H9 (cell line): Measurements from ENCODE around the gene ITIH4. TPM values are rescaled to one million over a fixed set of nuclear protein-coding genes. Genes with fewer than 3 reads are reported as not detected.

Source experiments
- DNase-seq: peaks from one replicate; pipeline ENCODE4 v3.0.0-alpha.2; 2017
- H2AFZ ChIP-seq: one replicate; pipeline ENCODE4 v1.6.1; 2013; ENCODE audit warnings: mild to moderate bottlenecking, low read length, control low read depth, moderate library complexity
- H2AK5ac ChIP-seq: 2 replicates; pipeline ENCODE4 v1.6.1; 2013; ENCODE audit warnings: low read length, control low read depth, mixed read lengths; ENCODE audit not compliant: insufficient read length
- H2BK120ac ChIP-seq: one replicate; pipeline ENCODE4 v1.6.1; 2013; ENCODE audit warnings: low read depth, mild to moderate bottlenecking, low read length, control low read depth, inconsistent platforms; ENCODE audit not compliant: poor library complexity, severe bottlenecking
- H2BK12ac ChIP-seq: 2 replicates; pipeline ENCODE4 v1.6.1; 2013; ENCODE audit warnings: low read length, control low read depth, mixed read lengths, low read depth; ENCODE audit not compliant: insufficient read length
- H2BK15ac ChIP-seq: 2 replicates; pipeline ENCODE4 v1.6.1; 2013; ENCODE audit warnings: low read depth, low read length, control low read depth
- H2BK20ac ChIP-seq: one replicate; pipeline ENCODE4 v1.6.1; 2013; ENCODE audit warnings: low read depth, mild to moderate bottlenecking, low read length, control low read depth, inconsistent platforms; ENCODE audit not compliant: poor library complexity, severe bottlenecking
- H2BK5ac ChIP-seq: 2 replicates; pipeline ENCODE4 v1.6.1; 2013; ENCODE audit warnings: low read length, control low read depth, mixed read lengths; ENCODE audit not compliant: insufficient read length
- H3K14ac ChIP-seq: 2 replicates; pipeline ENCODE4 v1.6.1; 2013; ENCODE audit warnings: low read length, control low read depth; ENCODE audit not compliant: insufficient read depth
- H3K18ac ChIP-seq: 2 replicates; pipeline ENCODE4 v1.6.1; 2013; ENCODE audit warnings: low read depth, mild to moderate bottlenecking, mixed read lengths, low read length, control low read depth; ENCODE audit not compliant: insufficient read length
- H3K23ac ChIP-seq: 2 replicates; pipeline ENCODE4 v1.6.1; 2013; ENCODE audit warnings: low read length, control low read depth, mixed read lengths, low read depth; ENCODE audit not compliant: insufficient read length
- H3K23me2 ChIP-seq: 2 replicates; pipeline ENCODE4 v1.6.1; 2013; ENCODE audit warnings: low read depth, mild to moderate bottlenecking, mixed read lengths, low read length, control low read depth; ENCODE audit not compliant: insufficient read length, poor library complexity, severe bottlenecking
- H3K27ac ChIP-seq: 2 replicates; pipeline ENCODE4 v1.5.1; 2013; ENCODE audit warnings: low read length, control low read depth, mixed read lengths, low read depth; ENCODE audit not compliant: insufficient read length
- H3K27me3 ChIP-seq: 2 replicates; pipeline ENCODE4 v1.6.1; 2013; ENCODE audit warnings: low read length, control low read depth, inconsistent platforms; ENCODE audit not compliant: insufficient read depth
- H3K4ac ChIP-seq: 2 replicates; pipeline ENCODE4 v1.6.1; 2013; ENCODE audit warnings: low read depth, mild to moderate bottlenecking, control low read depth, inconsistent platforms, low read length, moderate library complexity
- H3K4me1 ChIP-seq: 2 replicates; pipeline ENCODE4 v1.6.1; 2013; ENCODE audit warnings: low read length, control low read depth, inconsistent platforms; ENCODE audit not compliant: insufficient read depth
- H3K4me2 ChIP-seq: 2 replicates; pipeline ENCODE4 v1.6.1; 2013; ENCODE audit warnings: low read length, control low read depth, mixed read lengths; ENCODE audit not compliant: insufficient read length, insufficient read depth
- H3K56ac ChIP-seq: 2 replicates; pipeline ENCODE4 v1.6.1; 2013; ENCODE audit warnings: low read depth, mild to moderate bottlenecking, mixed read lengths, low read length, control low read depth; ENCODE audit not compliant: insufficient read length
- H3K79me1 ChIP-seq: 2 replicates; pipeline ENCODE4 v1.6.1; 2013; ENCODE audit warnings: low read depth, mild to moderate bottlenecking, moderate library complexity, low read length, control low read depth, inconsistent platforms; ENCODE audit not compliant: insufficient read depth, poor library complexity, severe bottlenecking
- H3K79me2 ChIP-seq: 2 replicates; pipeline ENCODE4 v1.6.1; 2013; ENCODE audit warnings: low read length, control low read depth, inconsistent platforms; ENCODE audit not compliant: insufficient read depth
- H3K9ac ChIP-seq: 2 replicates; pipeline ENCODE4 v1.6.1; 2013; ENCODE audit warnings: low read length, control low read depth, mixed read lengths; ENCODE audit not compliant: insufficient read length; ENCODE audit errors: extremely low read depth
- H3K9me3 ChIP-seq: one replicate; pipeline ENCODE4 v1.6.1; 2013; ENCODE audit warnings: low read depth, low read length, inconsistent platforms; ENCODE audit not compliant: control insufficient read depth
- H3T11ph ChIP-seq: one replicate; pipeline ENCODE4 v1.6.1; 2013; ENCODE audit warnings: mild to moderate bottlenecking, low read length, control low read depth, inconsistent platforms
- H4K20me1 ChIP-seq: one replicate; pipeline ENCODE4 v1.6.1; 2013; ENCODE audit not compliant: control insufficient read depth, insufficient read length, insufficient read depth
- H4K5ac ChIP-seq: 2 replicates; pipeline ENCODE4 v1.6.1; 2013; ENCODE audit warnings: low read depth, mild to moderate bottlenecking, mixed read lengths, low read length, control low read depth; ENCODE audit not compliant: insufficient read length
- H4K8ac ChIP-seq: replicated peaks from 2 replicates; pipeline ENCODE4 v1.6.1; 2013; ENCODE audit warnings: low read length, control low read depth, mixed read lengths, low read depth; ENCODE audit not compliant: insufficient read length
- H4K91ac ChIP-seq: 2 replicates; pipeline ENCODE4 v1.6.1; 2013; ENCODE audit warnings: low read depth, mild to moderate bottlenecking, moderate library complexity, mixed read lengths, low read length, control low read depth; ENCODE audit not compliant: insufficient read length
- H3K27ac Mint-ChIP-seq, 3 experiments: 2 replicates in 2 of 3; 3 replicates in 1 of 3; pipeline ENCODE4 v1.8.0; 2020 to 2021; ENCODE audit warnings: mixed read lengths in 3 of 3, mild to moderate bottlenecking in 1 of 3, moderate library complexity in 1 of 3
- H3K27me3 Mint-ChIP-seq: 2 replicates; pipeline ENCODE4 v1.8.0; 2021; ENCODE audit warnings: low read depth, mild to moderate bottlenecking, moderate library complexity, mixed read lengths
- H3K36me3 Mint-ChIP-seq, 3 experiments: 2 replicates in 2 of 3; 3 replicates in 1 of 3; pipeline ENCODE4 v1.8.0; 2020 to 2021; ENCODE audit warnings: low read depth in 3 of 3, mixed read lengths in 3 of 3; ENCODE audit not compliant: insufficient read depth in 1 of 3
- H3K4me1 Mint-ChIP-seq, 2 experiments: 2 replicates each; pipeline ENCODE4 v1.8.0; 2020; ENCODE audit warnings: mixed read lengths in 2 of 2
- H3K4me3 Mint-ChIP-seq, 2 experiments: 2 replicates in 1 of 2; 3 replicates in 1 of 2; pipeline ENCODE4 v1.8.0; 2020 to 2021; ENCODE audit warnings: mild to moderate bottlenecking in 2 of 2, mixed read lengths in 2 of 2, moderate library complexity in 1 of 2
- H3K9me3 Mint-ChIP-seq, 2 experiments: 2 replicates in 1 of 2; 3 replicates in 1 of 2; pipeline ENCODE4 v1.8.0; 2020; ENCODE audit warnings: mild to moderate bottlenecking in 2 of 2, mixed read lengths in 2 of 2, moderate library complexity in 1 of 2
- WGBS: extraction: QIAGEN DNeasy Blood & Tissue Kit; methylation state at CpG from one replicate; pipeline ENCODE4 v1.1.7; 2013; ENCODE audit warnings: missing lambda C conversion rate, low lambda C conversion rate, mixed read lengths; ENCODE audit not compliant: insufficient read length; ENCODE audit errors: extremely low coverage; 5-methylcytosine and 5-hydroxymethylcytosine counted together
- total RNA-seq: library from RNA; stranded (reverse); gene quantifications from 2 replicates; pipeline ENCODE4 v1.2.1, GENCODE V29; 2021
- TF ChIP-seq, protein P1 (sequence below): fragments of 200-600 bp; sonication (generic); conservative IDR thresholded peaks from 3 replicates; pipeline ENCODE4 v1.8.0; 2021; ENCODE audit warnings: antibody characterized with exemption, mild to moderate bottlenecking

Gene ITIH4
- total RNA-seq, 1 experiment from 2014 or later: 3.0 TPM

DNA sequence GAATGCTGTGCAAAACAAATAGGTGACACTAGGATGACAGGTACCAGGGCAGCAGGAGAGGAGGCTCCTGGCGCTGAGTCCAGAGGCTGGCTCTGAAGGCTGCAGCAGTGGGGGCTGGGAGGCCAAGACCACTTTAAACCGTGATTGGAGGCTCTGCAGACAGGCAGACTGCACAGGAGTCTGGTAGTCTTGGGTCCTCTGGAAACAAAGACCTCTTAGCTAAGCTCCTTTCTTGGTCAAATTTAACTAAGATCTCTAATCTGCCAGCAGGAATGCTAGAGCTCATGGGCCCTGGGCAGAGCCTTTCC, 8.8 kb upstream of the ITIH4 start:
- Histone ChIP-seq H2AK5ac (no peak overlapping the region), H3K79me1 (no peaks in the 10 kb centered on the region), H3K4ac (no peak overlapping the region), H2BK20ac (no peak overlapping the region), H2BK15ac (no peak overlapping the region), H2BK120ac (no peak overlapping the region), H2BK5ac (no peak overlapping the region), H4K91ac (no peak overlapping the region), H3K23me2 (no peaks in the 10 kb centered on the region), H3T11ph (no peak overlapping the region), H3K9me3 (no peaks in the 10 kb centered on the region), H4K20me1 (no peaks in the 10 kb centered on the region), H3K23ac (no peak overlapping the region), H3K56ac (no peak overlapping the region), H4K5ac (no peak overlapping the region), H2AFZ (no peak overlapping the region), H3K9ac (no peak overlapping the region), H3K27ac (no peak overlapping the region), H3K18ac (no peak overlapping the region), H3K27me3 (no peaks in the 10 kb centered on the region), H3K4me1 (no peaks in the 10 kb centered on the region), H4K8ac (no peak overlapping the region), H3K4me2 (no peak overlapping the region), H3K14ac (no peak overlapping the region), H3K79me2 (no peaks in the 10 kb centered on the region), H2BK12ac (no peak overlapping the region)
- Mint-ChIP-seq H3K27ac (no peak overlapping the region), H3K4me1 (peaks cover 6 to 20% of the 10 kb centered on the region in 2 experiments), H3K27me3 (no peaks in the 10 kb centered on the region), H3K36me3 (peaks cover 0 to 12% (median 3%) of the 10 kb centered on the region in 3 experiments; a peak in 6 of 7 replicates), H3K4me3 (no peak overlapping the region), H3K9me3 (no peaks in the 10 kb centered on the region)
- DNase-seq: no peak
- TF ChIP-seq, protein P1, sequence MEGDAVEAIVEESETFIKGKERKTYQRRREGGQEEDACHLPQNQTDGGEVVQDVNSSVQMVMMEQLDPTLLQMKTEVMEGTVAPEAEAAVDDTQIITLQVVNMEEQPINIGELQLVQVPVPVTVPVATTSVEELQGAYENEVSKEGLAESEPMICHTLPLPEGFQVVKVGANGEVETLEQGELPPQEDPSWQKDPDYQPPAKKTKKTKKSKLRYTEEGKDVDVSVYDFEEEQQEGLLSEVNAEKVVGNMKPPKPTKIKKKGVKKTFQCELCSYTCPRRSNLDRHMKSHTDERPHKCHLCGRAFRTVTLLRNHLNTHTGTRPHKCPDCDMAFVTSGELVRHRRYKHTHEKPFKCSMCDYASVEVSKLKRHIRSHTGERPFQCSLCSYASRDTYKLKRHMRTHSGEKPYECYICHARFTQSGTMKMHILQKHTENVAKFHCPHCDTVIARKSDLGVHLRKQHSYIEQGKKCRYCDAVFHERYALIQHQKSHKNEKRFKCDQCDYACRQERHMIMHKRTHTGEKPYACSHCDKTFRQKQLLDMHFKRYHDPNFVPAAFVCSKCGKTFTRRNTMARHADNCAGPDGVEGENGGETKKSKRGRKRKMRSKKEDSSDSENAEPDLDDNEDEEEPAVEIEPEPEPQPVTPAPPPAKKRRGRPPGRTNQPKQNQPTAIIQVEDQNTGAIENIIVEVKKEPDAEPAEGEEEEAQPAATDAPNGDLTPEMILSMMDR: no peak
- no CpG with 5 or more reads among the region's 2 CpGs for WGBS
